Measurements from ENCODE around the gene ZNF367.
A peak's percentile ranks its signal among the peaks of the same experiment; 100 is the strongest.
"Not testable (repeated sequence)": the region's sequence is repeated elsewhere in the genome, so short reads cannot be mapped to it uniquely, and the experiment has no call there.

ZNF367 gene

GRCh38 chr9:96381125-96381524, 37.0 kb downstream of the ZNF367 start:
- no peak for DNase-seq
- TF ChIP-seq POLR2A (IDR thresholded peaks at IDR 0.05; ENCODE audit: low read length) (no peak), GATA1 (IDR thresholded peaks at IDR 0.05; ENCODE audit: low read depth, low read length) (no peak)

- no peak for DNase-seq
- no peak for TF ChIP-seq GATA1 (IDR thresholded peaks at IDR 0.05; ENCODE audit: low read depth, low read length)
- no peak for TF ChIP-seq POLR2A (IDR thresholded peaks at IDR 0.05; ENCODE audit: low read length)
Measured at GRCh38 chr9:96379461-96379860, 38.7 kb downstream of the ZNF367 start.

GRCh38 chr9:96378187-96378586, 40.0 kb downstream of the ZNF367 start:
- no peak for DNase-seq
- TF ChIP-seq POLR2A (IDR thresholded peaks at IDR 0.05; ENCODE audit: low read length) (no peak), GATA1 (IDR thresholded peaks at IDR 0.05; ENCODE audit: low read depth, low read length) (no peak)

GRCh38 chr9:96376891-96377874, 41.0 kb downstream of the ZNF367 start:
- TF ChIP-seq POLR2A (IDR thresholded peaks at IDR 0.05; ENCODE audit: low read length) (no peak), GATA1 (IDR thresholded peaks at IDR 0.05; ENCODE audit: low read depth, low read length) (no peak)
- DNase-seq, result no peak

- DNase-seq, result not testable (repeated sequence)
Measured at GRCh38 chr9:96375507-96375906, 42.7 kb downstream of the ZNF367 start.

- DNase-seq, result no peak
- TF ChIP-seq GATA1 (IDR thresholded peaks at IDR 0.05; ENCODE audit: low read depth, low read length), result no peak
- TF ChIP-seq POLR2A (IDR thresholded peaks at IDR 0.05; ENCODE audit: low read length), result no peak
Measured at GRCh38 chr9:96367943-96368342, 50.2 kb downstream of the ZNF367 start.

- TF ChIP-seq POLR2A (IDR thresholded peaks at IDR 0.05; ENCODE audit: low read length) (no peak), GATA1 (IDR thresholded peaks at IDR 0.05; ENCODE audit: low read depth, low read length) (no peak)
- peak; percentile 72 to 85 for DNase-seq
Measured at GRCh38 chr9:96363175-96363967, 54.8 kb downstream of the ZNF367 start.

GRCh38 chr9:96362119-96362518, 56.1 kb downstream of the ZNF367 start:
- not testable (repeated sequence) for DNase-seq

GRCh38 chr9:96361668-96362067, 56.5 kb downstream of the ZNF367 start:
- no peak for DNase-seq
- no peak for TF ChIP-seq GATA1 (IDR thresholded peaks at IDR 0.05; ENCODE audit: low read depth, low read length)
- no peak for TF ChIP-seq POLR2A (IDR thresholded peaks at IDR 0.05; ENCODE audit: low read length)

- DNase-seq, result no peak
- no peak for TF ChIP-seq POLR2A (IDR thresholded peaks at IDR 0.05; ENCODE audit: low read length)
Measured at GRCh38 chr9:96360976-96361375, 57.2 kb downstream of the ZNF367 start.

GRCh38 chr9:96360523-96360922, 57.6 kb downstream of the ZNF367 start:
- DNase-seq, result not testable (repeated sequence)

- TF ChIP-seq GATA1 (IDR thresholded peaks at IDR 0.05; ENCODE audit: low read depth, low read length) (no peak), POLR2A (IDR thresholded peaks at IDR 0.05; ENCODE audit: low read length) (no peak)
- no peak for DNase-seq
Measured at GRCh38 chr9:96350866-96351265, 67.3 kb downstream of the ZNF367 start.

GRCh38 chr9:96348261-96348660, 69.9 kb downstream of the ZNF367 start:
- no peak for TF ChIP-seq GATA1 (IDR thresholded peaks at IDR 0.05; ENCODE audit: low read depth, low read length)
- TF ChIP-seq POLR2A (IDR thresholded peaks at IDR 0.05; ENCODE audit: low read length), result no peak
- DNase-seq, result no peak

GRCh38 chr9:96345551-96345950, 72.6 kb downstream of the ZNF367 start:
- no peak for TF ChIP-seq POLR2A (IDR thresholded peaks at IDR 0.05; ENCODE audit: low read length)
- no peak for DNase-seq
